Endothelial cell (in vitro differentiated cells): ENCODE measurements around the gene SRGN. TPM values are rescaled to one million over a fixed set of nuclear protein-coding genes. Genes with fewer than 3 reads are reported as not detected.
A peak's percentile ranks its signal among the peaks of the same experiment; 100 is the strongest.

Experiments used
- DNase-seq: peaks from one replicate; pipeline ENCODE4 v3.0.0; 2021; ENCODE audit warnings: low spot score
- H3K27ac Mint-ChIP-seq: one replicate; pipeline ENCODE4 v1.8.0; 2021; ENCODE audit warnings: mixed read lengths, inconsistent platforms; ENCODE audit not compliant: unreplicated experiment
- H3K27me3 Mint-ChIP-seq: one replicate; pipeline ENCODE4 v1.8.0; 2021; ENCODE audit warnings: mild to moderate bottlenecking, moderate library complexity, mixed read lengths, inconsistent platforms; ENCODE audit not compliant: unreplicated experiment
- H3K36me3 Mint-ChIP-seq: one replicate; pipeline ENCODE4 v1.8.0; 2021; ENCODE audit warnings: mild to moderate bottlenecking, low read depth, mixed read lengths, inconsistent platforms; ENCODE audit not compliant: unreplicated experiment
- H3K4me1 Mint-ChIP-seq: one replicate; pipeline ENCODE4 v1.8.0; 2021; ENCODE audit warnings: mild to moderate bottlenecking, mixed read lengths, inconsistent platforms; ENCODE audit not compliant: unreplicated experiment
- H3K4me3 Mint-ChIP-seq: one replicate; pipeline ENCODE4 v1.8.0; 2021; ENCODE audit warnings: mild to moderate bottlenecking, mixed read lengths, inconsistent platforms; ENCODE audit not compliant: unreplicated experiment
- H3K9me3 Mint-ChIP-seq: one replicate; pipeline ENCODE4 v1.8.0; 2021; ENCODE audit warnings: mixed read lengths, inconsistent platforms; ENCODE audit not compliant: unreplicated experiment
- total RNA-seq: library from RNA; stranded (reverse); fragmentation: NEBNext Ultra II Directional; extraction: Animal tissue kit (Norgen Biotek cat#: 25700); gene quantifications from one replicate; pipeline ENCODE4 v1.2.1, GENCODE V29; 2021; ENCODE audit not compliant: unreplicated experiment
- TF ChIP-seq, protein P1 (sequence below): fragments of 200-600 bp; sonication (generic); IDR thresholded peaks from one replicate; pipeline ENCODE4 v1.5.0; 2021; ENCODE audit warnings: antibody characterized with exemption; ENCODE audit not compliant: unreplicated experiment

The SRGN gene
- total RNA-seq, 1 donor from 2014 or later, result 4.7 TPM

DNA sequence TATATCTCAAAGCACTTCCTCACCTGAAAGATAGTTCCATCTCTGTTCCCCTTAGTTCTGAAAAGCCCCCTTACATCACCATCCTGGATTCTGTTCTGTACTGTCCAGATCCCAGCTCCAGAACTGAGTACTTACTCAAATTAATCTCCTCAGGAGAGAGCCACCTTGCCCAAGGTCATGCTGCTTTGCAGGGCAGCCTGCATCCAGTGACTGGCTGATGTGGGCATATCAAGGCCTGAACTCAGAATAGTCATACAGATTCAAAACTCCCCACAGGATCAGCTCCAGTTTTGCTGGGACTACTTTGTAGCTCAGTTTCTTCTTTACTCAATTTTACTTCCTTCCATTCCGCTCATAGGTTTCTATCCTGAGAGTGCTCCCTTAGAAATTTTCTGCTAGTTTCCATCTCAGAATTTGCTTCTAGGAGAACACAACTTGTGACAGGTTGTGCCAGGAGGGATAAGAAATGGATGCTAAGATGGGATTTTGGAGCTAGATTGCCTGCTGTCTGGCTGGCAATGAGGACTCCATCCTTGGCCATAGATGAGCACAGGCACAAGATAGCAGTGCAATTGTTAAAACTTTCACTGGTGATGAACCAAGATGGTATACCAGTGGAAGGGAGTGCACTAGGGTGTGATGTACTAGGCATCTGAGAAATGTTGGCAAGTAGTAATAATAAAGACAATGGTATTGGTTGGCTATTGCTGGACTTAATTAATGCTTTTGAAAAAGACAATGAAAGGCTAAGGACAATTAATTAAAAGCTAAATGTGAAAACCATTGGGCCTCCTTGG lies 17.3 kb downstream of the SRGN start:
- peaks cover 3% of the 10 kb centered on the region for H3K4me1 Mint-ChIP-seq
- DNase-seq, result no peak
- TF ChIP-seq, protein P1, sequence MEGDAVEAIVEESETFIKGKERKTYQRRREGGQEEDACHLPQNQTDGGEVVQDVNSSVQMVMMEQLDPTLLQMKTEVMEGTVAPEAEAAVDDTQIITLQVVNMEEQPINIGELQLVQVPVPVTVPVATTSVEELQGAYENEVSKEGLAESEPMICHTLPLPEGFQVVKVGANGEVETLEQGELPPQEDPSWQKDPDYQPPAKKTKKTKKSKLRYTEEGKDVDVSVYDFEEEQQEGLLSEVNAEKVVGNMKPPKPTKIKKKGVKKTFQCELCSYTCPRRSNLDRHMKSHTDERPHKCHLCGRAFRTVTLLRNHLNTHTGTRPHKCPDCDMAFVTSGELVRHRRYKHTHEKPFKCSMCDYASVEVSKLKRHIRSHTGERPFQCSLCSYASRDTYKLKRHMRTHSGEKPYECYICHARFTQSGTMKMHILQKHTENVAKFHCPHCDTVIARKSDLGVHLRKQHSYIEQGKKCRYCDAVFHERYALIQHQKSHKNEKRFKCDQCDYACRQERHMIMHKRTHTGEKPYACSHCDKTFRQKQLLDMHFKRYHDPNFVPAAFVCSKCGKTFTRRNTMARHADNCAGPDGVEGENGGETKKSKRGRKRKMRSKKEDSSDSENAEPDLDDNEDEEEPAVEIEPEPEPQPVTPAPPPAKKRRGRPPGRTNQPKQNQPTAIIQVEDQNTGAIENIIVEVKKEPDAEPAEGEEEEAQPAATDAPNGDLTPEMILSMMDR, result no peak
- H3K27ac Mint-ChIP-seq, result no peak overlapping the region
- H3K9me3 Mint-ChIP-seq, result no peaks in the 10 kb centered on the region
- H3K4me3 Mint-ChIP-seq, result no peak overlapping the region
- peaks cover 5% of the 10 kb centered on the region for H3K27me3 Mint-ChIP-seq
- H3K36me3 Mint-ChIP-seq, result peaks cover 4% of the 10 kb centered on the region

DNA sequence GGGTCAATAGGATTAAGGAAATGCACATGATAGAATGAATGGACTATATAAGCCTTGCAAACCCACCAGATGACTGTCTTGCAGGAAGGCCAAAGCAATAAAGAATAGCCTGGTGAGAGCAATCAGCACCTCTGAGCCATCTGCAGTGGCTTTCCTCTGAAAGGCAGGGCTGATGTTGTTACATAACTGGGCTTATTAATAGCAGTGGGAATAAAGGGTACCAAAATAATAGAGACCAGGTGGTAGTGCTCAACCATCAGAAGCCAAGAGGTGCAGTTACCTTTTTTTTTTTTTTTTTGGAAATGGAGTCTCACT lies 19.2 kb downstream of the SRGN start:
- H3K9me3 Mint-ChIP-seq, result no peaks in the 10 kb centered on the region
- no peak overlapping the region for H3K4me3 Mint-ChIP-seq
- no peak overlapping the region for H3K27ac Mint-ChIP-seq
- no peaks in the 10 kb centered on the region for H3K4me1 Mint-ChIP-seq
- TF ChIP-seq, protein P1, result no peak
- DNase-seq, result no peak
- H3K36me3 Mint-ChIP-seq, result peaks cover 4% of the 10 kb centered on the region
- peaks cover 3% of the 10 kb centered on the region for H3K27me3 Mint-ChIP-seq

DNA sequence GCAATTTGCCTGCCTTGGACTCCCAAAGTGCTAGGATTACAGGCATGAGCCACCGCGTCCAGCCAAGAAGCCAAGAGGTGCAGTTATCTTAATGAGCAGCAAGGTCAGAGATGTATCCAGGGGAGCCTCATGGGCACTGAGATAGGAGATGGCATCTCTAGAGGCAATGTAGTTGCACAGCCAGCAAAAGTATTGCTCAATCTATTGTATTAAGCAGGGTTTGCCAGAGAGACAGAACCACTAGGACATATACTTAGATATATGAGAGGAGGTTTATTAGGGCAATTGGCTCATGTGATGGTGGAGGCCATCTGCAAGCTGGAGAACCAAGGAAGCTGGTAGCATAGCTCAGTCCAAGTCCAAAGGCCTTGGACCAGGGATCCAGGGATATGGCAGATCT lies 19.8 kb downstream of the SRGN start:
- H3K36me3 Mint-ChIP-seq, result peaks cover 4% of the 10 kb centered on the region
- H3K27me3 Mint-ChIP-seq, result peaks cover 3% of the 10 kb centered on the region
- DNase-seq, result no peak
- no peak overlapping the region for H3K27ac Mint-ChIP-seq
- TF ChIP-seq, protein P1, result no peak
- no peak overlapping the region for H3K4me3 Mint-ChIP-seq
- H3K9me3 Mint-ChIP-seq, result no peaks in the 10 kb centered on the region
- H3K4me1 Mint-ChIP-seq, result no peaks in the 10 kb centered on the region

DNA sequence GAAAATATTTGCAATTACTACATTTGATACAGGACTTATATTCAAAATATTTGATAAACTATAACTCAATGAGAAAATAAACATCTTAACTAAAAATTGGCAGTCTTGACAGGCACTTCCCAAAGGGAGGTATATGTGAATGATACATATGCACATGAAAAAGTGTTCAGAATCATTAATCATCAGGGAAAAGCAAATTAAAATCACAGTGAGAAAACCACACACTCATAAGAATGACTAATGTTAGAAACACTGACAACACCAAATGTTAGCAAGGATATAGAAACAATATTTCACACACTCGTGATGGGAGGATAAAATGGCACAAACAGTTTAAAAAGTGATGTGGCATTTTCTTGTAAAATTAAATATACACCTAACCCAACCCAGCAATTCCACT lies 32.0 kb downstream of the SRGN start:
- H3K9me3 Mint-ChIP-seq, result no peaks in the 10 kb centered on the region
- H3K4me1 Mint-ChIP-seq, result no peaks in the 10 kb centered on the region
- no peaks in the 10 kb centered on the region for H3K36me3 Mint-ChIP-seq
- TF ChIP-seq, protein P1, result no peak
- no peak overlapping the region for H3K4me3 Mint-ChIP-seq
- H3K27ac Mint-ChIP-seq, result no peak overlapping the region
- peaks cover 6% of the 10 kb centered on the region for H3K27me3 Mint-ChIP-seq
- no peak for DNase-seq

DNA sequence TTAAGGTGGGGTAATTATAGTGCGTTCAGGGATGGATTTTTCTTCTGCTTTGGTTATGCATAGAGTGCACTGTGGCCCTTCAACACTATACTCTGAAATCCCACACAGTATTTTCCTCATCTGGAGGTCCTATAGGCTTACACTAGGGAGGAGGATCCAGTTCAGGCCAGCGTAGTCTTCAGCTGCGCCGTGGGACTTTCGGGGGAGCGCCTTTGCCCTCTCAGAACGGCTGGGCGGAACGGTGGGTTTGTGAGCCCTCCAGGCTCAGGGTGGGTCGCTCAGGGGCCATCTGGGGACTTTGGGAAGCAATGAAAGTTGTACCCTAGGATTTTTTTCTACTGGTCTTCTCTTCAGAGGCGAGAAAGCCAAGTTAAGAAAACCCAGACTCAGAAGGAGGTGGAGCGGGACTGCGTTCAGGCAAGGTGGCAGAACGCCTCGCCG lies 35.4 kb downstream of the SRGN start:
- peak; percentile 54 for DNase-seq
- Mint-ChIP-seq H3K27ac (peak overlapping the region; percentile 96), H3K9me3 (no peaks in the 10 kb centered on the region), H3K4me1 (no peaks in the 10 kb centered on the region), H3K4me3 (peak overlapping the region; percentile 91), H3K27me3 (peaks cover 6% of the 10 kb centered on the region), H3K36me3 (no peaks in the 10 kb centered on the region)
- TF ChIP-seq, protein P1, result no peak
